PFSK-1 (cell line): Measurements from ENCODE around the gene ADGRL3.

Source experiments
- POLR2AphosphoS5 ChIP-seq: IDR thresholded peaks from 2 replicates; pipeline ENCODE4 v1.6.1; 2012; ENCODE audit warnings: low read depth, mild to moderate bottlenecking, control low read depth, low read length, moderate library complexity
- TAF1 ChIP-seq: IDR thresholded peaks from 2 replicates; pipeline ENCODE4 v1.6.1; 2012; ENCODE audit warnings: low read length, control low read depth, borderline replicate concordance; ENCODE audit not compliant: insufficient read depth

- TF ChIP-seq TAF1: no peak
- TF ChIP-seq POLR2AphosphoS5: no peak
These were observed 201.6 kb downstream of the ADGRL3 start for GRCh38 chr4:61401771-61402170.
